GM18502 (cell line): ENCODE measurements around the gene OR4D6.
"Not testable (repeated sequence)": the region's sequence is repeated elsewhere in the genome, so short reads cannot be mapped to it uniquely, and the experiment has no call there.

Experiments
- ATAC-seq: cut with Tn5 transposase; IDR thresholded peaks from one replicate; pipeline ENCODE4 v1.9.1; 2021; ENCODE audit warnings: mild to moderate bottlenecking; ENCODE audit not compliant: unreplicated experiment, poor library complexity

OR4D6 gene

DNA sequence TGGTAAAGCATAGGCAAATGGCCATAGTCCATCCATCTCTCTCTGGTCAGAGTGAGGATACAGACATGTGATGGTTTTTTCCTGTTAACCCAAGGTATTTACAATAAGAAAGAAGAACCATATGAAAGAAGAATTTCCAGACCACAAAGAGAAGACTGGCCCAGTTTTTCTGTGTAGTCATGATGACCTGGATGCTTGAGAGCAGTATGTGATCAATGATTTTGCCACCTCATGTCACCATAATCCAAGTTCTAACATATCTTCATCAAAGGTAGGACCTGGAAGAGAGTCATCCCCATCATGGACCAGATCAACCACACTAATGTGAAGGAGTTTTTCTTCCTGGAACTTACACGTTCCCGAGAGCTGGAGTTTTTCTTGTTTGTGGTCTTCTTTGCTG lies at the start of gene OR4D6:
Gene OR4D6 (plus strand): TSS at position 301 of the 400 bp plus-strand sequence. CDS start 0 bp downstream, at position 301.
- no peak for ATAC-seq

- no peak for ATAC-seq
These were observed 43.1 kb upstream of the OR4D6 start for GRCh38 chr11:59413646-59414045.

- no peak for ATAC-seq
These were observed 41.6 kb upstream of the OR4D6 start for GRCh38 chr11:59415111-59415510.

DNA sequence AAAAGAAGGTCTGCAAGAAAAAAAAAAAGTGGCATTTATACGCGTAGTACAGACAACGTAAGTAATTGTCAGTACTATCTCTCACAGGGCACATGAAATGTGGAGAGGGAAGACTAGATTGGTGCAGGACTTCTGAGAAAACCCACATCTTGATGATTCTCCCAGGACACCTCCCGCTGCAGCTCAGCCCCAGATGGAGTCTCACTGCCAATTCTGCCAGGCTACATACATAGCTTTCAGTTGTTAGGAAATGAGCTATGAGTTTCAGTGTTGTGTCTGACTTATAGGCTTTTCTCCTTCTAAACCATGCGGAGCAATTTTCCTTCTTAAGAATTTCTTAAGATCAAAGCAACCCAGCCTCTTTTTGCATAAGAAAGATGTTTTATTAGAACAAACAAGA lies 40.1 kb upstream of the OR4D6 start:
- ATAC-seq = no peak

GRCh38 chr11:59417023-59417422 lies 39.7 kb upstream of the OR4D6 start:
- no peak for ATAC-seq

GRCh38 chr11:59418156-59418555 lies 38.6 kb upstream of the OR4D6 start:
- no peak for ATAC-seq

DNA sequence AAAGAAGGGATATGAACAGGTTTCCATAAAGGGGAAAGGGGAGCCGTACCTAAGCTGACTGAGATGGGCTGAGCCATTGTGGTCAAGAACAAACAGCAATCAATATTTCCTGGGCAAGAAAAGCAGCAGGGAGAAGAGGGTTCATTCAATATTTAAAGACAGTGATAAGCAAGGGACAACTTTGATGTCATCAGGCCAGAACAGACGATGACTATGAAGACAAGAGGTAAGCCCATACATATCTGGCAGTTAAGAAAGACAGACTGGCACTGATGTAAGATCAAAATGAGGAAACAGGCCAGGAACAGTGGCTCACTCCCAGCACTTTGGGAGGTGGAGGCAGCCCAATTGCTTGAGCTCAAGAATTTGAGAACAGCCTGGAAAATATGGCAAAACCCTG lies 32.9 kb upstream of the OR4D6 start:
- ATAC-seq = no peak

DNA sequence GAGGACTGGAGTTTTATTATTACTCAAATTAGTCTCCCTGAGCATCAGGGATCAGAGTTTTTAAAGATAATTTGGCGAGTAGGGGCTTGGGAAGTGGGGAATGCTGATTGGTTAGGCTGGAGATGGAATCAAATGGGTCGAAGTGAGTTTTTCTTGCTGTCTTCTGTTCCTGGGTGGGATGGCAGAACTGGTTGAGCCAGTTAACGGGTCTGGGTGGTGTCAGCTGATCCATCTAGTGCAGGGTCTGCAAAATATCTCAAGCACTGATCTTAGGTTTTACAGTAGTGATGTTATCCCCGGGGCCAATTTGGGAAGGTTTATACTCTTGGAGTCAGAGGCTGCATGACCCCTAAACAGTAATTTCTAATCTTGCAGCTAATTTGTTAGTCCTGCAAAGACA lies 31.6 kb upstream of the OR4D6 start:
- no peak for ATAC-seq

GRCh38 chr11:59426361-59427067 lies 30.2 kb upstream of the OR4D6 start, which contains the start of gene OR5A2:
Gene OR5A2 (minus strand): TSS chr11:59426413. CDS start chr11:59422953, 3,460 bp downstream.
- no peak for ATAC-seq

GRCh38 chr11:59427068-59427382 lies 29.7 kb upstream of the OR4D6 start:
- no peak for ATAC-seq

DNA sequence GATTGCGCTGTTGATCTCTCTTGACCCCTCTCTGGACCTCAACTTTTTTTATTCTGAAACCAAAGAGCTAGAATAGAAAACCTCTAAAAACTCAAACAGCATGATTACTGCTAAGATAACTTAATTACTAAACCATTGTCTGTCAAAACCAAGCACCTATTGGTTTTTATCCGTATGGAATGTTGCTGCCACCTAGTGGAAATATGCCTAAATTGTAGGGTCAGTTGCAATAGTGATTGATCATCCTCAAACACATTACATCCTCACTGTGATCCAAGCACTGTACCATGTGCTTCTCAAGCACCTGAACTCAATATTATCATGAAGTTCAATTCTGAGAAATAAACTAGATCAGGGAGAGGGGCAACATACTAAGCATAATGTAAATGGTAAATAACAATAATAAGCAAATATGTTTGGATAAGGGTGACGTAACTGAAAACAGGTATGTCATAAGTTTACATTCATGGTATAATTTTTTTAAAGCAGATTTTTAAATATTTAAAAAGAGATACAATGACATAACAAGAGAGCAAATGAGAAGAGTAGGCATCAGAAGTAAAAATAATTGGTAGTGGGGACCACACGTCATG lies 26.7 kb upstream of the OR4D6 start:
- peak; percentile 85 for ATAC-seq

DNA sequence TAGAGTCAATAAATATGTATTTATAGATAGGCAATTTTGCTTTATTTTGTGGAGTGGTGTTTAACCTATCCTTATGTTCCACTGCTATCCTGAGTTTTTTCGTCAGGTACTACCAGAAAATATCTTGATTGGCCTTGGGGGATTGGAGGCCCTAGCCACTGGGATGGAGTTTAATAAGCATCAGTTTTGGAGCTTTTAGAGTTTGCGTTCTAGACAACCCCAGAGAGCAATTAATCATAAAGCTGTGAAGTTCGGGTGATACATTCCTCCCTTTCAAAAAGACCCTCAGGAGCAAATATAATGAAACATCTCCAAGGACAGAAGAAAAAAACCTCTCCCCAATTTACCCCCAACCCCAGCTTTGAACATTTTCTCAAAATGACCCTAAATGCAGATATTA lies 20.6 kb upstream of the OR4D6 start, which contains the start of gene OR5A1:
Gene OR5A1 (plus strand): TSS at position 301 of the 400 bp plus-strand sequence. CDS start 6,700 bp downstream, outside the sequence.
- no peak for ATAC-seq

- no peak for ATAC-seq
These were observed 19.0 kb upstream of the OR4D6 start for GRCh38 chr11:59437770-59438169.

DNA sequence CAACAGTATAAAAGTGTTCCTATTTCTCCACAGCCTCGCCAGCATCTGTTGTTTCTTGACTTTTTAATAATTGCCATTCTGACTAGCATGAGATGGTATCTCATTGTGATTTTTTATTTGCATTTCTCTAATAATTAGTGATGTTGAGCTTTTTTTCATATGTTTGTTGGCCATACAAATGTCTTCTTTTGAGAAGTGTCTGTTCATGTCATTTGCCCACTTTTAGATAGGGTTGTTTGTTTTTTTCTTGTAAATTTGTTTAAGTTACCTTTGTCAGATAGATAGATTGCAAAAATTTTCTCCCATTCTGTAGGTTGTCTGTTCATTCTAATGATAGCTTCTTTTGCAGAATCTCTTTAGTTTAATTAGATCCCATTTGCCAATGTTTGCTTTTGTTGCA lies 11.1 kb upstream of the OR4D6 start:
- ATAC-seq = not testable (repeated sequence)

DNA sequence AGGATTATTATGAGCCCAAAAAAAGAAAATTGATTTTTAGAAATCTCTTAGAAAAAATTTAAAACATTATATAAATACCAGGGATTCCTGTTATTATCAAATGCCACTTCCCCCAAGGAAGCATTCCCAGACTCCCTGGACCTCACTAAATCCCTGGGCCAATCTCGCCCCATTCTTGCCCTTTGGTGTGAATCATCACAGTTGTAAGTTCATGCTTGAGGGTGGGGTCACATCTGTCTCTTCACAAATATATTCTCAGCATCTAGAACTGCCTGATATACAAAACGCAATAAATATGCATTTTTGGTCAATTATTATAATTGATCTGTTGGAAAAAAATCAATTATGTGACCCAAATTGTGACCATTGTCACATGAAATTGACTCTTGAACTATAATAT lies 8.3 kb upstream of the OR4D6 start:
- ATAC-seq = no peak

GRCh38 chr11:59459916-59460315 lies 3.2 kb downstream of the OR4D6 start:
- no peak for ATAC-seq

- no peak for ATAC-seq
These were observed 6.5 kb downstream of the OR4D6 start for GRCh38 chr11:59463190-59463641.

DNA sequence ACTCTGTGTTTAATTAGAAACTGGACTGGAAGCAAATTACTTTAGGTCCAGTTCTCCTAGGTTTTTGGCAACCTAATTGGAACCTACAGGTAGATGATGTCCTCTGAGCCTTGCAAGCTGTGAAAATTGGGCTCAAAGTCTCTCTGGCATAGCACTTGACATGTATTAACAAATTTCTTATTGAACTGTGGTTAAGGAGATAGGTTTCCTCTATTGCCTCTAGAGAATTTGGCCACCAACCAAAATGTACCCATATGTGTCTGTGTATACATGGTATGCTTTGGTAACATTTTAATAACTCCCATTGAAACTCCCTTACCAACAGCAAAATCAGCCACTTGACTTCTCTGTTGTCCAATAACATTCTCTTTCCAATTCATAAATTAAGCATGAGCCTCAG lies 16.3 kb downstream of the OR4D6 start, which contains the start of gene OR4D10:
Gene OR4D10 (plus strand): TSS at position 301 of the 400 bp plus-strand sequence. CDS start 4,115 bp downstream, outside the sequence.
- no peak for ATAC-seq

DNA sequence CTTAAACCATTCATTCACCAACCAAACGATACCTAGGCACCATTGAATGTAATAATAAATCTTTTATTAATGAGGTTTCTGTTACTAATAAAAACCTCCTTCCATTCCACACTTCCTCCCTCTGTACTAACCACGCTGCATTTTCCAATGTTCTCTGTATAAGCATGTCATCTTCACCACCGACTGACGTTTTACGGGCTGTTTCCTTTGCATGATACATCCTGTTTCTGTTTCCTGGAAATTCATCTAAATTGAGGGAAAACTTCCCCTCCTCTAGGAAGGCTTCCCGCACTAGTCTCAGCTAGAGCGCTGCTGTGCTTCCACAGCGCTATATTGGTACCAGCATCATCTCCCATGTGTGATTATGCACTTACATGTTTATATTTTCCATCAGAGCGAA lies 18.4 kb downstream of the OR4D6 start:
- ATAC-seq = no peak

GRCh38 chr11:59479906-59480305 lies 23.1 kb downstream of the OR4D6 start:
- no peak for ATAC-seq

GRCh38 chr11:59480359-59480758 lies 23.6 kb downstream of the OR4D6 start:
- no peak for ATAC-seq

DNA sequence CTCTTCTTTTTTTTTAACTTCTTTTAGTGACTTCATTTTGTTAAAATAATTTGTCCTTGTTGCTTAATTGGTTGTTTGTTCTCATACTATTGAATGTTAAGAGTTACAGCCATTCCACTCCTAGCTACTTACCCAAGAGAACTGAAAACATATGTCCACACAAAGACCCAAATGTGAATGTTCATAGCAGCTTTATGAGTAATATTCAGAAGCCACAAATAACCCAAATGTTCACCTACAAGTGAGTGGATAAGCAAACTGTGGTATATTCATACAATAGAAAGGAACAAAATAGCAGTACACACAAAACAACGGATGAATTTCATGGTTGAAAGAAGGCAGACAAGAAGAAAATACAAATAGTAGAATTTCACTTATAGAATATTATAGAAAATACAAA lies 45.2 kb downstream of the OR4D6 start:
- ATAC-seq = peak; percentile 66
